HG03469 (cell line): ENCODE data around the gene DMRTA1.
"Not testable (repeated sequence)": the region's sequence is repeated elsewhere in the genome, so short reads cannot be mapped to it uniquely, and the experiment has no call there.

Source experiments
- ATAC-seq: cut with Tn5 transposase; IDR thresholded peaks from one replicate; pipeline ENCODE4 v1.9.1; 2021; ENCODE audit warnings: mild to moderate bottlenecking, moderate library complexity, moderate number of reproducible peaks; ENCODE audit not compliant: unreplicated experiment

Gene DMRTA1

GRCh38 chr9:22446589-22446949 lies at the start of gene DMRTA1:
DMRTA1 (plus strand) TSS chr9:22446824; CDS start chr9:22447066, 242 bp downstream.
- peak; percentile 9 for ATAC-seq

- no peak for ATAC-seq
These were observed 45.0 kb upstream of the DMRTA1 start for GRCh38 chr9:22401671-22402070.

- no peak for ATAC-seq
These were observed 40.6 kb upstream of the DMRTA1 start for GRCh38 chr9:22405869-22406659.

GRCh38 chr9:22413884-22414283 lies 32.7 kb upstream of the DMRTA1 start:
- ATAC-seq = no peak

- ATAC-seq = no peak
These were observed 30.5 kb upstream of the DMRTA1 start for GRCh38 chr9:22415941-22416691.

GRCh38 chr9:22416692-22417060 lies 29.9 kb upstream of the DMRTA1 start:
- no peak for ATAC-seq

- ATAC-seq = no peak
These were observed 23.1 kb upstream of the DMRTA1 start for GRCh38 chr9:22423566-22423965.

GRCh38 chr9:22424616-22425015 lies 22.0 kb upstream of the DMRTA1 start:
- no peak for ATAC-seq

GRCh38 chr9:22425551-22425950 lies 21.1 kb upstream of the DMRTA1 start:
- no peak for ATAC-seq

GRCh38 chr9:22427226-22427880 lies 19.3 kb upstream of the DMRTA1 start:
- ATAC-seq = no peak

- ATAC-seq = no peak
These were observed 12.9 kb upstream of the DMRTA1 start for GRCh38 chr9:22433691-22434090.

GRCh38 chr9:22435252-22435651 lies 11.4 kb upstream of the DMRTA1 start:
- ATAC-seq = not testable (repeated sequence)

- ATAC-seq = not testable (repeated sequence)
These were observed 9.1 kb upstream of the DMRTA1 start for GRCh38 chr9:22437461-22438067.

GRCh38 chr9:22440841-22441240 lies 5.8 kb upstream of the DMRTA1 start:
- no peak for ATAC-seq

- ATAC-seq = peak; percentile 69
These were observed 460 bp downstream of the DMRTA1 start for GRCh38 chr9:22446950-22447617.

GRCh38 chr9:22447618-22448305 lies 1.1 kb downstream of the DMRTA1 start:
- no peak for ATAC-seq

GRCh38 chr9:22449719-22450118 lies 3.1 kb downstream of the DMRTA1 start:
- no peak for ATAC-seq

GRCh38 chr9:22452415-22453010 lies 5.9 kb downstream of the DMRTA1 start:
- ATAC-seq = peak; percentile 62

- no peak for ATAC-seq
These were observed 7.4 kb downstream of the DMRTA1 start for GRCh38 chr9:22454016-22454415.

- no peak for ATAC-seq
These were observed 8.6 kb downstream of the DMRTA1 start for GRCh38 chr9:22455181-22455580.
